HG03175 (cell line): ENCODE results near the gene PHKA2.
"Not testable (repeated sequence)": the region's sequence is repeated elsewhere in the genome, so short reads cannot be mapped to it uniquely, and the experiment has no call there.

Source experiments
- ATAC-seq: cut with Tn5 transposase; IDR thresholded peaks from one replicate; pipeline ENCODE4 v1.9.1; 2021; ENCODE audit warnings: mild to moderate bottlenecking, moderate library complexity; ENCODE audit not compliant: unreplicated experiment

The PHKA2 gene, protein sequence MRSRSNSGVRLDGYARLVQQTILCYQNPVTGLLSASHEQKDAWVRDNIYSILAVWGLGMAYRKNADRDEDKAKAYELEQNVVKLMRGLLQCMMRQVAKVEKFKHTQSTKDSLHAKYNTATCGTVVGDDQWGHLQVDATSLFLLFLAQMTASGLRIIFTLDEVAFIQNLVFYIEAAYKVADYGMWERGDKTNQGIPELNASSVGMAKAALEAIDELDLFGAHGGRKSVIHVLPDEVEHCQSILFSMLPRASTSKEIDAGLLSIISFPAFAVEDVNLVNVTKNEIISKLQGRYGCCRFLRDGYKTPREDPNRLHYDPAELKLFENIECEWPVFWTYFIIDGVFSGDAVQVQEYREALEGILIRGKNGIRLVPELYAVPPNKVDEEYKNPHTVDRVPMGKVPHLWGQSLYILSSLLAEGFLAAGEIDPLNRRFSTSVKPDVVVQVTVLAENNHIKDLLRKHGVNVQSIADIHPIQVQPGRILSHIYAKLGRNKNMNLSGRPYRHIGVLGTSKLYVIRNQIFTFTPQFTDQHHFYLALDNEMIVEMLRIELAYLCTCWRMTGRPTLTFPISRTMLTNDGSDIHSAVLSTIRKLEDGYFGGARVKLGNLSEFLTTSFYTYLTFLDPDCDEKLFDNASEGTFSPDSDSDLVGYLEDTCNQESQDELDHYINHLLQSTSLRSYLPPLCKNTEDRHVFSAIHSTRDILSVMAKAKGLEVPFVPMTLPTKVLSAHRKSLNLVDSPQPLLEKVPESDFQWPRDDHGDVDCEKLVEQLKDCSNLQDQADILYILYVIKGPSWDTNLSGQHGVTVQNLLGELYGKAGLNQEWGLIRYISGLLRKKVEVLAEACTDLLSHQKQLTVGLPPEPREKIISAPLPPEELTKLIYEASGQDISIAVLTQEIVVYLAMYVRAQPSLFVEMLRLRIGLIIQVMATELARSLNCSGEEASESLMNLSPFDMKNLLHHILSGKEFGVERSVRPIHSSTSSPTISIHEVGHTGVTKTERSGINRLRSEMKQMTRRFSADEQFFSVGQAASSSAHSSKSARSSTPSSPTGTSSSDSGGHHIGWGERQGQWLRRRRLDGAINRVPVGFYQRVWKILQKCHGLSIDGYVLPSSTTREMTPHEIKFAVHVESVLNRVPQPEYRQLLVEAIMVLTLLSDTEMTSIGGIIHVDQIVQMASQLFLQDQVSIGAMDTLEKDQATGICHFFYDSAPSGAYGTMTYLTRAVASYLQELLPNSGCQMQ

DNA sequence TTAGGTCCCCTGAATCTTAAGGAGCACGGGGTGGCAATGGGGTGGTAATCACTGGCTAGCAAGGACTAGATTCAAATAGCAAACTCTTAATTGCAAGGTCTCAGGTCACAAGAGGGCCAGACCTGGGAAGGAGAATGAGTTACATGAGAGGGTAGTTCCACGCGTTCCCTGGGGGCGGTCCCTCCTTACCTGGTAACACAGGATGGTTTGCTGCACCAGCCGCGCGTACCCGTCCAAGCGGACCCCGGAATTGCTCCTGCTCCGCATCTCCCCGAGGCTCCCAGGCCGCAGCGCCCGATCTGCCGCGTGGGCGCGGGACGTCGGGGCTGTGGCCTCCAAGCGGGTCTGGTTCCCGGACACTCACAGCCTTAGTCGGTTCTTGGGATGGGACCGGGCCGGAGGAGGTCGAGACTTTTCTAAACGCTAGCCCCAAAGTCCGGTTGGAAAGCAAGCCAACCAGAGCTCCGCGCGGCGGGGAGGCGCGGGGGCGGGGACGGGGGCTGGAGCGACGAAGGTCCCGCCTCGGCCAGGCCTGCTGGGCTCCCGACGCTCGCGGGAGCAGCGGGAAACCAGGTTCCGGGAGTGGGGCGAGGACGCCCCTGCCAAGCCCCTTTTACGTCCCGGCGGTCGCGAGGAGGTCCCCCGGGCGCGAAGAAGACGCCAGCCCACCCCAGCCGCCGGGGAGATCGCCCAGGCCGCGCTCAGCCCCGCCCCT, at the start of gene PHKA2:
Gene PHKA2 (minus strand): TSS at position 449 of the 715 bp plus-strand sequence. CDS start 182 bp downstream, at position 267.
- peak; percentile 45 for ATAC-seq

GRCh38 chrX:19030805-19031204, 46.9 kb upstream of the PHKA2 start:
- no peak for ATAC-seq

GRCh38 chrX:19028560-19028959, 44.6 kb upstream of the PHKA2 start:
- no peak for ATAC-seq

GRCh38 chrX:19024366-19024765, 40.5 kb upstream of the PHKA2 start:
- no peak for ATAC-seq

DNA sequence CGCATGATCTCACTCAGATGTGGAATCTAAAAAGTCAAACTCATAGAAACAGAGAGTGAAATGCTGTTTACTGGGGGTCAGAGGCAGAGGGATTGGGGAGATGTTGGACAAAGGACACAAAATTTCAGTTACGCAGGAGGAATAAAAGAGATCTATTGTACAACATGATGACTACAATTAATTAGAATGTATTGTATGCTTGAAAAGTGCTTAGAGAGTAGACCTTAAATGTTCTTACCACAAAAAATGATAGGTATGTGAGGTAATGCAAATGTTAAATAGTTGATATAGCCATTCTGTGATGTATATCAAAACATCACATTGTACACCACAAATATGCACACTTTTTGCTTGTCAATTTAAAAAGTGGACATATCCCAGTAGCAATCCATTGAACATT, 36.1 kb upstream of the PHKA2 start:
- ATAC-seq, result no peak

DNA sequence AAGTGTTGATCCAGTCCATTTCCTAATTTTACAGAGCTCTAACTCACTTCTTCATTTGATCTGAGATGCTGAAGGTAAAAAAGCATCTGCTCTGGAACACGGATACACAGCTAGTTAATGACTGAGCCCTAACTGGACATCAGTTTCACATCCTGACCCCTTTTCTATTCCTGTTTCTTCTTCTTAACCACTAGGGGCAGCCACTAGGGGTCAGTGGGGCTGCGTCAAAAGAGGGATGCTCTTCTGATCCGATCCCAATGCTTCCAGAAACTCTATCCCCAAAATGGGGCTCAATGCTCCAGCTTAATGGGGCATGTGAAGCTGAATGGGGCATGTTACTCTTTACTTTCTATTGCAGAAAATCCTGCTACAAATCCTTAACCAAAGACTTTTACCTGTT, 33.4 kb upstream of the PHKA2 start:
- ATAC-seq, result no peak

GRCh38 chrX:19016614-19017013, 32.7 kb upstream of the PHKA2 start:
- not testable (repeated sequence) for ATAC-seq

DNA sequence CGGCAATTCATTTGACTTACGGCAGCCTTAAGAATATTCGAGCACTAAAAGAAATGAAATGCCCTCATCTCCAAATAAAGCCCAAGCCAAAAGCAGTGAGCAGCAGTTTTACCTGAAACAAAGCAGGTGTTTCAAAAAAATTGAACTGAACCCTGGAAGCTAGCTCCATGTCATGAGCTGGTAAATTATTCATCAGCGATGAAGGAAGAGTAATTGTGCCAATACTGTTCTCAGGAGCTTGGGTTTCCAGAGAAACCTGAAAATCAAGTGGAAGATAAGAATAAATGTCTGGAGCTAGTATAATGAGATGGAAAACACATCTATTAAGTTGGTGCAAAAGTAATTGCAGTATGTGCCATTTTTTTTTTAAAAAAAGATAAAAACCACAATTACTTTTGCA, 24.0 kb upstream of the PHKA2 start:
- ATAC-seq, result no peak

- ATAC-seq, result no peak
Measured at GRCh38 chrX:19007011-19007410, 23.1 kb upstream of the PHKA2 start.

GRCh38 chrX:19005909-19006308, 22.0 kb upstream of the PHKA2 start:
- ATAC-seq, result no peak

- no peak for ATAC-seq
Measured at GRCh38 chrX:19003756-19004155, 19.8 kb upstream of the PHKA2 start.

DNA sequence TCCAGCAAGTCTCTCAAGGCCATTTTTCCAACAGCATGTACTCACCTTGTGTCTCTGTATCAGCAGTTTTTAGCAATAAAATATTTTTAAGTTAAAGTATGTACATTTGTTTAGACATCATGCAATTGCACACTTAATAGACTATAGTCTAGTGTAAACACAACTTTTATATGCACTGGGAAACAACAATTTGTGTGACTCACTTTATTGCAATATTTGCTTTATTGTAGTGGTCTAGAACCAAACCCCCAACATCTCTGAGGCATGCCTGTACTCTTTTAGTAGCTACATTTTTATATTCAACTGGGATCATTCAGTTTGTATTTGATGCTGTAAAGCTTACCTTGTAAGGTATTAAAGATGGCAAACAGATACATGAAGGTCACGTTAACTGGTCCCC, 14.7 kb upstream of the PHKA2 start:
- ATAC-seq, result no peak

DNA sequence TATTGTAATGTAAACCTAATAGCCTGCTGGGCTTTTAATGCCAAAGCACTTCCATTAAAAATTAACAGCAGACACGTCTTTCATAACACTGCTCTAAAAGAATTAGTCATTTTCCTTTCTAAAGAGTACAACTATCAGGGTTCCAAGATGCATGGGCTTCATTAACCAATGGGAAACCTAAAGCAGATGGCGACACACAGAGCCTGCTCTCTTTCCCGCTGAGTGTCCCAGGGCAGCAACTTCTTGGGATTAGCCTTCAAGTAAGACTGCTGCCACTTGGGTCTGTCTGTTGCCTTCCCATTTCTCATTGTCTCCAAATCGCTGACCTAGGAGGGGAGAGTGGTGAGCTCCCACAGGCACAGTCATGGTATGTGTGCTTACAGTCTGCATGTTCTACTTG, 14.0 kb upstream of the PHKA2 start:
- ATAC-seq, result no peak

DNA sequence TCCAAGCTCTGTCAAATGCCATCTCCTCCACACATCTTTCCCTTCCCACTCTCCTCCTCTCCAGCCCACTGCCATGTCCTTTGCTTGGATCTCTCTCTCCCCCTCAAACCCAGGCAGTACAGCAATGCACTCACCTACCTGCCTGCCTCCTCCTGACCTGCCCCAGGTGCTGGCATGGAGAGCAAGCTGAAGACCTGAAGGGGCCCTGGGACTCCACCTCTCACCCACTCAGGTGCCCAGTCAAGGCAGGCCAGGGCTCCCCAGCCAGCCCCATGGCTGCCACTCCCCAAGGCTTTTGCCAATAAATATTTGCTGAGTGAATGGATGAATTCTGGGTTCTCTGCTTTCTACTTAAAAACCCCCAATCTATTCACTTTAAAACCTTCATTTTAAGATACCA, 12.6 kb upstream of the PHKA2 start:
- no peak for ATAC-seq

DNA sequence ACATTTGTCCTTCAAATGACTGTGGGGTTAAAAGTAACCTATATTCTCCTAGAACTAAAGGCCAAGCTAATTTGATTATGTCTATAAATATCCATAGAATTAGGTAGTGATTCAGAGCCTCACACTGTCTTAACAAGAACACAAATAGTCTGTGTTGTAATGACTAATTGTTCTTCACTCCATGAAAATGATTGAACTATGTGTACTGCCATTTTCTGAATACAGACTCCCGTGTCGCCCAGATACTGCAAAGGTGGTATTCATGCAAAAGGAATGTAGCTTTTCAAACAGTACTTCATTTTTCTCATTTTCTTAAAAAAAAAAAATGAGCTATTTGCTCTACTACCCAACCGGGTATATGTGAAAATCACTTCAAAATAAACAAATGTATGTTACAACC, 11.3 kb upstream of the PHKA2 start:
- ATAC-seq, result no peak

GRCh38 chrX:18994713-18995112, 10.8 kb upstream of the PHKA2 start:
- no peak for ATAC-seq

DNA sequence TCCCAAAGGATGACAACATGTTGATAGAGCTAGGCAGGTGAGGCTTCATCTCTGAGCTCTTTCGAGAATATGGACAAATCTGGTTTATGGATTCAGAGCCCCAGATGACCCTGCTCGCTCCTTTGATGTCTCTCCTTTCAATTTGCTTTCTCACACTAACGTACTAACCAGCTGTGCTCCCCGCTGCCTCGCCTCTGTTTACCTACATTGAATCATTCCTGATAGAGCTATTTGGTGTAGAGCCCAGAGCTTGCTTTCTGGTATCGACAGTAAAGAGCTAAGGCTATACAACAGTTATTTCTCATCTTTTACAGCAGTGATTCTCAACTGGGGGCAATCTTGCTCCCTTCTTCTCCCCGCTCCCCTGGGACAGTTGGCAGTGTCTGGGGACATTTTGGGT, 8.9 kb upstream of the PHKA2 start:
- ATAC-seq, result no peak

DNA sequence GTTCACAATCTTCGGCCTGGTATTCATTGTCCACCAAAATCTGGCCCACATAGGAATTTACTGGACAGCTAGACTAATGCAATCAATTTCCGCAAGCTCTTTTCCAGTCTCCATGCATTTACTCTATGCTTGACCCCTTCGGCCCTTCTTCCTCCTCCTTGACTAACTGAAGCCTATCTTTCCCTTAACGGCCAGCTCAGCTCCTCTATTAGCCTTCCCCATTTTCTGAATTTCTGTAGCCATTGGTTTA, 1.2 kb upstream of the PHKA2 start:
- no peak for ATAC-seq

GRCh38 chrX:18984381-18985185, 669 bp upstream of the PHKA2 start:
- peak; percentile 85 for ATAC-seq

- ATAC-seq, result no peak
Measured at GRCh38 chrX:18981124-18981807, 2.6 kb downstream of the PHKA2 start.
